WTC11 (cell line): Measurements from ENCODE around the gene OPCML. TPM values are rescaled to one million over a fixed set of nuclear protein-coding genes. Genes with fewer than 3 reads are reported as not detected.

Experiments used
- ATAC-seq: fragments of 200-7000 bp; cut with Tn5 transposase; 2 replicates; pipeline ENCODE4 v1.10.0; 2021; ENCODE audit warnings: mild to moderate bottlenecking, moderate library complexity
- CTCF ChIA-PET: fragments of 300-600 bp; sonication (Branson Sonifier 250); formaldehyde crosslinking; loops from one replicate; lab custom pipeline; 2021; ENCODE audit warnings: antibody characterized with exemption; lab: Charles Lee
- POLR2A ChIA-PET: fragments of 350-600 bp; sonication (Branson Sonifier 250); formaldehyde crosslinking; loops from one replicate; lab custom pipeline; 2021; ENCODE audit warnings: antibody characterized with exemption; lab: Charles Lee
- DNase-seq: peaks from one replicate; pipeline ENCODE4 v3.0.0; 2021; ENCODE audit warnings: low spot score
- H3K27ac Mint-ChIP-seq: 2 replicates; pipeline ENCODE4 v1.8.0; 2021; ENCODE audit warnings: mixed read lengths
- H3K27me3 Mint-ChIP-seq: 2 replicates; pipeline ENCODE4 v1.8.0; 2021; ENCODE audit warnings: low read depth, mild to moderate bottlenecking, moderate library complexity, mixed read lengths
- H3K36me3 Mint-ChIP-seq: 2 replicates; pipeline ENCODE4 v1.8.0; 2021; ENCODE audit warnings: mixed read lengths
- H3K4me1 Mint-ChIP-seq: 2 replicates; pipeline ENCODE4 v1.8.0; 2022; ENCODE audit warnings: mixed read lengths
- H3K4me3 Mint-ChIP-seq: 2 replicates; pipeline ENCODE4 v1.8.0; 2021; ENCODE audit warnings: mild to moderate bottlenecking, moderate library complexity, mixed read lengths
- H3K9me3 Mint-ChIP-seq: 2 replicates; pipeline ENCODE4 v1.8.0; 2021; ENCODE audit warnings: mixed read lengths
- AFF4 ChIP-seq: sonication (generic); formaldehyde crosslinking; IDR thresholded peaks from 2 replicates; pipeline ENCODE4 v1.8.1; 2023; ENCODE audit warnings: mild to moderate bottlenecking, missing genetic modification reagents, borderline replicate concordance
- ARID4B ChIP-seq: sonication (generic); formaldehyde crosslinking; IDR thresholded peaks from 2 replicates; pipeline ENCODE4 v1.8.0; 2023; ENCODE audit warnings: missing genetic modification reagents, mild to moderate bottlenecking, borderline replicate concordance
- CREM ChIP-seq: sonication (generic); formaldehyde crosslinking; IDR thresholded peaks from 2 replicates; pipeline ENCODE4 v1.8.1; 2022; ENCODE audit warnings: mild to moderate bottlenecking, missing genetic modification reagents, moderate library complexity
- EMX1 ChIP-seq: fragments of 250-450 bp; sonication (Bioruptor Pico); IDR thresholded peaks from 2 replicates; pipeline ENCODE4 v1.8.0; 2021; ENCODE audit warnings: mild to moderate bottlenecking
- ESRRA ChIP-seq: sonication (generic); formaldehyde crosslinking; IDR thresholded peaks from 2 replicates; pipeline ENCODE4 v1.8.1; 2022; ENCODE audit warnings: mild to moderate bottlenecking, missing genetic modification reagents, borderline replicate concordance
- ETV6 ChIP-seq: sonication (generic); formaldehyde crosslinking; IDR thresholded peaks from 2 replicates; pipeline ENCODE4 v1.8.1; 2022; ENCODE audit warnings: mild to moderate bottlenecking, missing genetic modification reagents
- FOXJ3 ChIP-seq: sonication (generic); formaldehyde crosslinking; IDR thresholded peaks from 2 replicates; pipeline ENCODE4 v1.9.0; 2021; ENCODE audit warnings: missing genetic modification reagents, mild to moderate bottlenecking, borderline replicate concordance
- HMGA2 ChIP-seq: fragments of 250-450 bp; sonication (Bioruptor Pico); IDR thresholded peaks from 2 replicates; pipeline ENCODE4 v1.4.0; 2021; ENCODE audit warnings: mild to moderate bottlenecking, moderate library complexity
- JAZF1 ChIP-seq: fragments of 250-450 bp; sonication (Bioruptor Pico); IDR thresholded peaks from 2 replicates; pipeline ENCODE4 v1.9.0; 2021; ENCODE audit warnings: moderate library complexity, mild to moderate bottlenecking, inconsistent platforms
- NR2C2 ChIP-seq: sonication (generic); formaldehyde crosslinking; IDR thresholded peaks from 2 replicates; pipeline ENCODE4 v1.8.0; 2022; ENCODE audit warnings: mild to moderate bottlenecking, missing genetic modification reagents
- RELA ChIP-seq: sonication (generic); formaldehyde crosslinking; IDR thresholded peaks from 2 replicates; pipeline ENCODE4 v1.8.1; 2022; ENCODE audit warnings: missing genetic modification reagents, mild to moderate bottlenecking, borderline replicate concordance
- SMAD3 ChIP-seq: sonication (generic); formaldehyde crosslinking; IDR thresholded peaks from 2 replicates; pipeline ENCODE4 v1.8.0; 2022; ENCODE audit warnings: missing genetic modification reagents, mild to moderate bottlenecking, borderline replicate concordance
- TCF7 ChIP-seq: sonication (generic); formaldehyde crosslinking; IDR thresholded peaks from 2 replicates; pipeline ENCODE4 v1.8.0; 2022; ENCODE audit warnings: mild to moderate bottlenecking, low read depth, missing genetic modification reagents, moderate library complexity
- USF1 ChIP-seq: sonication (generic); formaldehyde crosslinking; IDR thresholded peaks from 2 replicates; pipeline ENCODE4 v1.8.0; 2022; ENCODE audit warnings: mild to moderate bottlenecking, missing genetic modification reagents
- ZMAT4 ChIP-seq: fragments of 250-450 bp; sonication (Bioruptor Pico); IDR thresholded peaks from 2 replicates; pipeline ENCODE4 v1.9.0; 2021; ENCODE audit warnings: mild to moderate bottlenecking
- ZNF121 ChIP-seq: sonication (generic); formaldehyde crosslinking; IDR thresholded peaks from 2 replicates; pipeline ENCODE4 v1.8.0; 2023; ENCODE audit warnings: missing genetic modification reagents
- total RNA-seq: library from RNA; stranded (reverse); gene quantifications from 3 replicates; pipeline ENCODE4 v1.2.3, GENCODE V29; 2021
- TF ChIP-seq, protein P1 (sequence below): sonication (generic); formaldehyde crosslinking; IDR thresholded peaks from 2 replicates; pipeline ENCODE4 v1.8.1; 2023; ENCODE audit warnings: mild to moderate bottlenecking, missing genetic modification reagents, moderate library complexity
- TF ChIP-seq, protein P2 (sequence below): fragments of 200-600 bp; IDR thresholded peaks from 2 replicates; pipeline ENCODE4 v1.8.0; 2022; ENCODE audit warnings: antibody characterized with exemption
- TF ChIP-seq, protein P3 (sequence below): sonication (generic); formaldehyde crosslinking; IDR thresholded peaks from 2 replicates; pipeline ENCODE4 v1.8.1; 2022; ENCODE audit warnings: low read depth, missing genetic modification reagents, borderline replicate concordance
- TF ChIP-seq, protein P4 (sequence below): sonication (generic); formaldehyde crosslinking; IDR thresholded peaks from 2 replicates; pipeline ENCODE4 v1.8.0; 2022; ENCODE audit warnings: mild to moderate bottlenecking, missing genetic modification reagents

The OPCML gene
- total RNA-seq, 1 experiment from 2014 or later: 1.5 TPM

DNA sequence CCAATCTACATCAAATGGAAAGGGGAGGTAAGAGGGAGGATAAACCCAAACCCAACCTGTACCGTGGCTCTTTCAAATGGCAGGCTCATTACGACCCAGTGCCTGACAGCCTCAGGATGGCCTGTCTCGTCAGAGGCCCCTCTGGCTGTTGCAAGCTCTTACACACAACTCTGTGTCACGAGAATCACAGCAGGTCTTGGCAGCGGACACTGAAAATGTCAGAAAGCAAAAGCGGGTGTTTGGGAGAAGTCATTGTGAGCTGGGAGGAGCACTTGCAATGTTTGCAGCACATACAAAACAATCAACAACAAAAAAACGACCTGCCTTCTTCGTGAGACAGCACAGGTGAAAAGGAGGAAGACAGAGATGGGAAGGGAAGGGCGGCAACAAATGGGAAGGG is 248.1 kb downstream of the OPCML start:
- no peak overlapping the region for H3K4me3 Mint-ChIP-seq
- POLR2A ChIA-PET: no interaction called here
- no peak for ATAC-seq

More for the DNA sequence above, 248.1 kb downstream of the OPCML start:
- peaks cover 15% of the 10 kb centered on the region for H3K9me3 Mint-ChIP-seq
- no peak for TF ChIP-seq ARID4B (CRISPR knock-in tag)
- TF ChIP-seq FOXJ3 (CRISPR knock-in tag): no peak
- TF ChIP-seq CREM (CRISPR knock-in tag): no peak
- TF ChIP-seq JAZF1 (CRISPR knock-in tag): no peak
- no peak for TF ChIP-seq ETV6 (CRISPR knock-in tag)
- TF ChIP-seq NR2C2 (CRISPR knock-in tag): no peak
- TF ChIP-seq ZMAT4 (CRISPR knock-in tag): no peak
- TF ChIP-seq, protein P1, sequence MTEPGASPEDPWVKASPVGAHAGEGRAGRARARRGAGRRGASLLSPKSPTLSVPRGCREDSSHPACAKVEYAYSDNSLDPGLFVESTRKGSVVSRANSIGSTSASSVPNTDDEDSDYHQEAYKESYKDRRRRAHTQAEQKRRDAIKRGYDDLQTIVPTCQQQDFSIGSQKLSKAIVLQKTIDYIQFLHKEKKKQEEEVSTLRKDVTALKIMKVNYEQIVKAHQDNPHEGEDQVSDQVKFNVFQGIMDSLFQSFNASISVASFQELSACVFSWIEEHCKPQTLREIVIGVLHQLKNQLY (CRISPR knock-in tag): no peak
- no peak for TF ChIP-seq ESRRA (CRISPR knock-in tag)
- no peak for TF ChIP-seq USF1 (CRISPR knock-in tag)
- no peak for TF ChIP-seq TCF7
- no peak for TF ChIP-seq EMX1 (CRISPR knock-in tag)
- TF ChIP-seq HMGA2 (CRISPR knock-in tag): no peak
- no peak for TF ChIP-seq SMAD3 (CRISPR knock-in tag)
- TF ChIP-seq RELA: no peak
- TF ChIP-seq ZNF121 (CRISPR knock-in tag): no peak
- TF ChIP-seq, protein P2, sequence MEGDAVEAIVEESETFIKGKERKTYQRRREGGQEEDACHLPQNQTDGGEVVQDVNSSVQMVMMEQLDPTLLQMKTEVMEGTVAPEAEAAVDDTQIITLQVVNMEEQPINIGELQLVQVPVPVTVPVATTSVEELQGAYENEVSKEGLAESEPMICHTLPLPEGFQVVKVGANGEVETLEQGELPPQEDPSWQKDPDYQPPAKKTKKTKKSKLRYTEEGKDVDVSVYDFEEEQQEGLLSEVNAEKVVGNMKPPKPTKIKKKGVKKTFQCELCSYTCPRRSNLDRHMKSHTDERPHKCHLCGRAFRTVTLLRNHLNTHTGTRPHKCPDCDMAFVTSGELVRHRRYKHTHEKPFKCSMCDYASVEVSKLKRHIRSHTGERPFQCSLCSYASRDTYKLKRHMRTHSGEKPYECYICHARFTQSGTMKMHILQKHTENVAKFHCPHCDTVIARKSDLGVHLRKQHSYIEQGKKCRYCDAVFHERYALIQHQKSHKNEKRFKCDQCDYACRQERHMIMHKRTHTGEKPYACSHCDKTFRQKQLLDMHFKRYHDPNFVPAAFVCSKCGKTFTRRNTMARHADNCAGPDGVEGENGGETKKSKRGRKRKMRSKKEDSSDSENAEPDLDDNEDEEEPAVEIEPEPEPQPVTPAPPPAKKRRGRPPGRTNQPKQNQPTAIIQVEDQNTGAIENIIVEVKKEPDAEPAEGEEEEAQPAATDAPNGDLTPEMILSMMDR: no peak
- TF ChIP-seq, protein P3, sequence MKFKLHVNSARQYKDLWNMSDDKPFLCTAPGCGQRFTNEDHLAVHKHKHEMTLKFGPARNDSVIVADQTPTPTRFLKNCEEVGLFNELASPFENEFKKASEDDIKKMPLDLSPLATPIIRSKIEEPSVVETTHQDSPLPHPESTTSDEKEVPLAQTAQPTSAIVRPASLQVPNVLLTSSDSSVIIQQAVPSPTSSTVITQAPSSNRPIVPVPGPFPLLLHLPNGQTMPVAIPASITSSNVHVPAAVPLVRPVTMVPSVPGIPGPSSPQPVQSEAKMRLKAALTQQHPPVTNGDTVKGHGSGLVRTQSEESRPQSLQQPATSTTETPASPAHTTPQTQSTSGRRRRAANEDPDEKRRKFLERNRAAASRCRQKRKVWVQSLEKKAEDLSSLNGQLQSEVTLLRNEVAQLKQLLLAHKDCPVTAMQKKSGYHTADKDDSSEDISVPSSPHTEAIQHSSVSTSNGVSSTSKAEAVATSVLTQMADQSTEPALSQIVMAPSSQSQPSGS (CRISPR knock-in tag): no peak
- no peak for TF ChIP-seq AFF4 (CRISPR knock-in tag)
- TF ChIP-seq, protein P4, sequence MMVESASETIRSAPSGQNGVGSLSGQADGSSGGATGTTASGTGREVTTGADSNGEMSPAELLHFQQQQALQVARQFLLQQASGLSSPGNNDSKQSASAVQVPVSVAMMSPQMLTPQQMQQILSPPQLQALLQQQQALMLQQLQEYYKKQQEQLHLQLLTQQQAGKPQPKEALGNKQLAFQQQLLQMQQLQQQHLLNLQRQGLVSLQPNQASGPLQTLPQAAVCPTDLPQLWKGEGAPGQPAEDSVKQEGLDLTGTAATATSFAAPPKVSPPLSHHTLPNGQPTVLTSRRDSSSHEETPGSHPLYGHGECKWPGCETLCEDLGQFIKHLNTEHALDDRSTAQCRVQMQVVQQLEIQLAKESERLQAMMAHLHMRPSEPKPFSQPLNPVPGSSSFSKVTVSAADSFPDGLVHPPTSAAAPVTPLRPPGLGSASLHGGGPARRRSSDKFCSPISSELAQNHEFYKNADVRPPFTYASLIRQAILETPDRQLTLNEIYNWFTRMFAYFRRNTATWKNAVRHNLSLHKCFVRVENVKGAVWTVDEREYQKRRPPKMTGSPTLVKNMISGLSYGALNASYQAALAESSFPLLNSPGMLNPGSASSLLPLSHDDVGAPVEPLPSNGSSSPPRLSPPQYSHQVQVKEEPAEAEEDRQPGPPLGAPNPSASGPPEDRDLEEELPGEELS (CRISPR knock-in tag): no peak
- TF ChIP-seq, all 79 proteins: peak for 0
- Mint-ChIP-seq H3K27me3 (no peaks in the 10 kb centered on the region), H3K36me3 (peaks cover 9% of the 10 kb centered on the region), H3K4me1 (peaks cover 48% of the 10 kb centered on the region), H3K27ac (no peak overlapping the region)
- no peak for DNase-seq
- CTCF ChIA-PET: interaction anchor here (1.1 kb wide), 1 partner anchor 149 kb away, joined by 3 read pairs; no protein-coding TSS in a partner anchor
